Measurements from ENCODE around the gene KIZ. TPM values are rescaled to one million over a fixed set of nuclear protein-coding genes. Genes with fewer than 3 reads are reported as not detected.

KIZ gene
- total RNA-seq, 2 donors from 2014 or later = 23.2 to 26.1 TPM

- no peak for DNase-seq (ENCODE audit: low spot score)
- intact Hi-C loops (cut with DNase I) = loop anchor here in 1 of 2 donors (5.0 kb wide), 1 partner anchor 1701 kb away; no protein-coding TSS in a partner anchor
Measured at GRCh38 chr20:21206584-21206983, 80.7 kb downstream of the KIZ start.

GRCh38 chr20:21208999-21209398, 83.1 kb downstream of the KIZ start:
- intact Hi-C loops (cut with DNase I) = loop anchor here in 1 of 2 donors (5.0 kb wide), 1 partner anchor 1698 kb away; no protein-coding TSS in a partner anchor
- no peak for DNase-seq (ENCODE audit: low spot score)

- no peak for DNase-seq (ENCODE audit: low spot score)
- intact Hi-C loops (cut with DNase I) = loop anchor here in 1 of 2 donors (5.0 kb wide), 1 partner anchor 1698 kb away; no protein-coding TSS in a partner anchor
Measured at GRCh38 chr20:21209668-21210067, 83.8 kb downstream of the KIZ start.

GRCh38 chr20:21213691-21214090, 87.8 kb downstream of the KIZ start:
- intact Hi-C loops (cut with DNase I) = no loop called here
- no peak for DNase-seq (ENCODE audit: low spot score)

- intact Hi-C loops (cut with DNase I) = no loop called here
Measured at GRCh38 chr20:21214431-21214830, 88.5 kb downstream of the KIZ start.

GRCh38 chr20:21219686-21220085, 93.8 kb downstream of the KIZ start:
- intact Hi-C loops (cut with DNase I) = no loop called here
- DNase-seq (ENCODE audit: low spot score) = no peak

More at GRCh38 chr20:21214431-21214830, 88.5 kb downstream of the KIZ start:
- DNase-seq (ENCODE audit: low spot score) = no peak

GRCh38 chr20:21224217-21224616, 98.3 kb downstream of the KIZ start:
- intact Hi-C loops (cut with DNase I) = no loop called here

GRCh38 chr20:21225215-21225947, 99.5 kb downstream of the KIZ start:
- DNase-seq (ENCODE audit: low spot score) = no peak
- intact Hi-C loops (cut with DNase I) = no loop called here

More at GRCh38 chr20:21224217-21224616, 98.3 kb downstream of the KIZ start:
- DNase-seq (ENCODE audit: low spot score) = no peak

GRCh38 chr20:21228511-21228910, 102.6 kb downstream of the KIZ start:
- intact Hi-C loops (cut with DNase I) = no loop called here
- DNase-seq (ENCODE audit: low spot score) = no peak

- no peak for DNase-seq (ENCODE audit: low spot score)
- intact Hi-C loops (cut with DNase I) = no loop called here
Measured at GRCh38 chr20:21229163-21229562, 103.3 kb downstream of the KIZ start.

- no peak for DNase-seq (ENCODE audit: low spot score)
- intact Hi-C loops (cut with DNase I) = loop anchor here in 1 of 2 donors (10.0 kb wide), 1 partner anchor 275 kb away; no protein-coding TSS in a partner anchor
Measured at GRCh38 chr20:21230220-21230619, 104.3 kb downstream of the KIZ start.

- intact Hi-C loops (cut with DNase I) = loop anchor here in 1 of 2 donors (10.0 kb wide), 1 partner anchor 274 kb away; no protein-coding TSS in a partner anchor
- DNase-seq (ENCODE audit: low spot score) = no peak
Measured at GRCh38 chr20:21230686-21231085, 104.8 kb downstream of the KIZ start.

- DNase-seq (ENCODE audit: low spot score) = no peak
- intact Hi-C loops (cut with DNase I) = loop anchor here in 1 of 2 donors (10.0 kb wide), 1 partner anchor 272 kb away; no protein-coding TSS in a partner anchor
Measured at GRCh38 chr20:21232546-21233280, 106.8 kb downstream of the KIZ start.

- no peak for DNase-seq (ENCODE audit: low spot score)
- intact Hi-C loops (cut with DNase I) = loop anchor here in 1 of 2 donors (10.0 kb wide), 1 partner anchor 270 kb away; no protein-coding TSS in a partner anchor
Measured at GRCh38 chr20:21234324-21234723, 108.4 kb downstream of the KIZ start.

- no peak for DNase-seq (ENCODE audit: low spot score)
- intact Hi-C loops (cut with DNase I) = loop anchor here (5.0 to 10.0 kb wide), 3 partner anchors 267 to 282 kb away; no protein-coding TSS in a partner anchor
Measured at GRCh38 chr20:21234806-21235483, 109.1 kb downstream of the KIZ start.

GRCh38 chr20:21235484-21236445, 109.9 kb downstream of the KIZ start:
- intact Hi-C loops (cut with DNase I) = loop anchor here (5.0 to 10.0 kb wide), 3 partner anchors 267 to 282 kb away; no protein-coding TSS in a partner anchor
- no peak for DNase-seq (ENCODE audit: low spot score)

- intact Hi-C loops (cut with DNase I) = loop anchor here (5.0 to 10.0 kb wide), 3 partner anchors 264 to 279 kb away; no protein-coding TSS in a partner anchor
- DNase-seq (ENCODE audit: low spot score) = no peak
Measured at GRCh38 chr20:21237956-21238799, 112.3 kb downstream of the KIZ start.
